ENCODE results near the gene VAT1.
A peak's percentile ranks its signal among the peaks of the same experiment; 100 is the strongest.

Gene VAT1

DNA sequence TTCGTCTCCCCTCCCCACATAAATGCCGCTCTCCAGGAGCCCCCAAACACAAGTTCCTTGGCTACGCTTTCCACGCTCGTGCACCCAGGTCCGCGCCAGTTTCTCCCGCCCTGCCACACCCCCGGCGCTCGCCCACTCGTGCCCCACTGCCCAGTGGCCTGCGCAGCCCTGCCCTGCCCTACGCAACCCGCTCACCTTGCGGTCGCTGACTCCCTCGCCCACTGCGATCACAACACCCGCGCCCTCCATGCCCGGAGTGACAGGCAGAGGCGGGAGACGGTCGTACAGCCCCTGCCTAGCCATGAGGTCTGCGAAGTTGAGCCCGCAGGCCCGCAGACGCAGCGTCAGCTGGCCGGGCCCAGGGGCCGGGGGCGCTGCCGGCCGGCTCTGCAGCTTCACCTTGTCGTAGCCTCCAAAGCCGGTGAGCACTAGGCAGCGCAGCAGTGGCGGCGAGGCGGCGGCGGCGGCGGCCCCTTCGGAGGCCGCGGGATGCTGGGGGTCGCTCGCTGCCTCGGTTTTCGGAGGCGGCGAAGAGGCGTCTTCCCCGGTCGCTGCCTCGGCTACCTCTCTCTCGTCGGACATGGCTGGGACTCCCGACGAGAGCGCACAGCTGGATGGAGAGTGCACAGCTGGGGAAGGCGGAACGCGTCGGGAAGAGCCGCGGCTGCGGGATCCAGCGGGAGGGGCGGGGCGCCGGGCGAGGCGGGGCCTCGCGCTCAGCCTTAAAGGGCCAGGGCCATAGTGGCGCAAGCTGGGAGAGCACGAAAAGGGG is at the start of gene VAT1:
Gene VAT1 (minus strand): TSS at position 645 of the 772 bp plus-strand sequence. CDS start 63 bp downstream, at position 582.
- TF ChIP-seq, protein P1, sequence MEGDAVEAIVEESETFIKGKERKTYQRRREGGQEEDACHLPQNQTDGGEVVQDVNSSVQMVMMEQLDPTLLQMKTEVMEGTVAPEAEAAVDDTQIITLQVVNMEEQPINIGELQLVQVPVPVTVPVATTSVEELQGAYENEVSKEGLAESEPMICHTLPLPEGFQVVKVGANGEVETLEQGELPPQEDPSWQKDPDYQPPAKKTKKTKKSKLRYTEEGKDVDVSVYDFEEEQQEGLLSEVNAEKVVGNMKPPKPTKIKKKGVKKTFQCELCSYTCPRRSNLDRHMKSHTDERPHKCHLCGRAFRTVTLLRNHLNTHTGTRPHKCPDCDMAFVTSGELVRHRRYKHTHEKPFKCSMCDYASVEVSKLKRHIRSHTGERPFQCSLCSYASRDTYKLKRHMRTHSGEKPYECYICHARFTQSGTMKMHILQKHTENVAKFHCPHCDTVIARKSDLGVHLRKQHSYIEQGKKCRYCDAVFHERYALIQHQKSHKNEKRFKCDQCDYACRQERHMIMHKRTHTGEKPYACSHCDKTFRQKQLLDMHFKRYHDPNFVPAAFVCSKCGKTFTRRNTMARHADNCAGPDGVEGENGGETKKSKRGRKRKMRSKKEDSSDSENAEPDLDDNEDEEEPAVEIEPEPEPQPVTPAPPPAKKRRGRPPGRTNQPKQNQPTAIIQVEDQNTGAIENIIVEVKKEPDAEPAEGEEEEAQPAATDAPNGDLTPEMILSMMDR (IDR thresholded peaks at IDR 0.05; ENCODE audit: borderline replicate concordance, control extremely low read depth, extremely low read depth, insufficient read depth, missing control alignments) = no peak
- in situ Hi-C loops (cut with MboI; ENCODE audit: low sequenced_read_pairs, unreplicated experiment) = no loop called here
- peak; percentile 86 for DNase-seq (ENCODE audit: low spot score)

- TF ChIP-seq, protein P1 (IDR thresholded peaks at IDR 0.05; ENCODE audit: borderline replicate concordance, control extremely low read depth, extremely low read depth, insufficient read depth, missing control alignments) = no peak
- no peak for DNase-seq (ENCODE audit: low spot score)
- in situ Hi-C loops (cut with MboI; ENCODE audit: low sequenced_read_pairs, unreplicated experiment) = no loop called here
Measured at GRCh38 chr17:43070872-43071271, 48.7 kb upstream of the VAT1 start.

DNA sequence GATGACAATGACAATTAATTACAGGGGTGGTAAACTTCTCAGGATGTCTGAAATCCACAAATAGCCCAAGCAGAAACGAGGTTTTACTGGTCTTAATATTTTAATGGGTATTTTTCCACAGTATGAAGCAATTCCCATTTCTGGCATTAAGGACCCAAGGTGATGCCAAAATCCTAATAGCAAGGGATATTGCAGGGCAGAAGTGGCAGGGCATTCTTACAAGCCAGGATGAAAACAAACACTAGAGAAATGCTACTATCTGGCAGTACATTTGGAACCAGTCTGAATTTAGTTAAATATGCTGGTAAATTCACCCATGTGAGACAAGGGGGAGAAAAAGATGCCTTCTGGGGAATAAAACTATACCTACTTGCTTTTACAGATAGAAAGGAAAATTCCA is 48.1 kb upstream of the VAT1 start:
- no peak for DNase-seq (ENCODE audit: low spot score)
- TF ChIP-seq, protein P1 (IDR thresholded peaks at IDR 0.05; ENCODE audit: borderline replicate concordance, control extremely low read depth, extremely low read depth, insufficient read depth, missing control alignments) = no peak
- in situ Hi-C loops (cut with MboI; ENCODE audit: low sequenced_read_pairs, unreplicated experiment) = no loop called here

- DNase-seq (ENCODE audit: low spot score) = no peak
- TF ChIP-seq, protein P1 (IDR thresholded peaks at IDR 0.05; ENCODE audit: borderline replicate concordance, control extremely low read depth, extremely low read depth, insufficient read depth, missing control alignments) = no peak
- in situ Hi-C loops (cut with MboI; ENCODE audit: low sequenced_read_pairs, unreplicated experiment) = no loop called here
Measured at GRCh38 chr17:43069368-43069898, 47.2 kb upstream of the VAT1 start.

GRCh38 chr17:43068570-43069367 is 46.6 kb upstream of the VAT1 start:
- in situ Hi-C loops (cut with MboI; ENCODE audit: low sequenced_read_pairs, unreplicated experiment) = no loop called here
- no peak for DNase-seq (ENCODE audit: low spot score)
- TF ChIP-seq, protein P1 (IDR thresholded peaks at IDR 0.05; ENCODE audit: borderline replicate concordance, control extremely low read depth, extremely low read depth, insufficient read depth, missing control alignments) = no peak

DNA sequence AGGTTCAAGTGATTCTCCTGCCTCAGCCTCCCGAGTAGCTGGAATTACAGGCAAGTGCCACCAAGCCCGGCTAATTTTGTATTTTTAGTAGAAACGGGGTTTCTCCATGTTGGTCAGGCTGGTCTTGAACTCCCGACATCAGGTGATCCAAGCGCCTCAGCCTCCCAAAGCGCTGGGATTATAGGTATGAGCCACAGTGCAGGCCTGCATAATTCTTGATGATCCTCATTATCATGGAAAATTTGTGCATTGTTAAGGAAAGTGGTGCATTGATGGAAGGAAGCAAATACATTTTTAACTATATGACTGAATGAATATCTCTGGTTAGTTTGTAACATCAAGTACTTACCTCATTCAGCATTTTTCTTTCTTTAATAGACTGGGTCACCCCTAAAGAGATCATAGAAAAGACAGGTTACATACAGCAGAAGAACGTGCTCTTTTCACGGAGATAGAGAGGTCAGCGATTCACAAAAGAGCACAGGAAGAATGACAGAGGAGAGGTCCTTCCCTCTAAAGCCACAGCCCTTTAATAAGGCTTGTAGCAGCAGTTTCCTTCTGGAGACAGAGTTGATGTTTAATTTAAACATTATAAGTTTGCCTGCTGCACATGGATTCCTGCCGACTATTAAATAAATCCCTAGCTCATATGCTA is 40.9 kb upstream of the VAT1 start:
- TF ChIP-seq, protein P1 (IDR thresholded peaks at IDR 0.05; ENCODE audit: borderline replicate concordance, control extremely low read depth, extremely low read depth, insufficient read depth, missing control alignments) = no peak
- no peak for DNase-seq (ENCODE audit: low spot score)
- in situ Hi-C loops (cut with MboI; ENCODE audit: low sequenced_read_pairs, unreplicated experiment) = no loop called here

Data from GM13976 (cell line).